GM12801 (cell line): ENCODE data around the gene BTD.

Experiments used
- CTCF ChIP-seq: IDR thresholded peaks from one replicate; pipeline ENCODE4 v1.5.1; 2011; ENCODE audit warnings: control low read depth; ENCODE audit not compliant: insufficient read length; ENCODE audit errors: extremely low read depth

Gene BTD, protein sequence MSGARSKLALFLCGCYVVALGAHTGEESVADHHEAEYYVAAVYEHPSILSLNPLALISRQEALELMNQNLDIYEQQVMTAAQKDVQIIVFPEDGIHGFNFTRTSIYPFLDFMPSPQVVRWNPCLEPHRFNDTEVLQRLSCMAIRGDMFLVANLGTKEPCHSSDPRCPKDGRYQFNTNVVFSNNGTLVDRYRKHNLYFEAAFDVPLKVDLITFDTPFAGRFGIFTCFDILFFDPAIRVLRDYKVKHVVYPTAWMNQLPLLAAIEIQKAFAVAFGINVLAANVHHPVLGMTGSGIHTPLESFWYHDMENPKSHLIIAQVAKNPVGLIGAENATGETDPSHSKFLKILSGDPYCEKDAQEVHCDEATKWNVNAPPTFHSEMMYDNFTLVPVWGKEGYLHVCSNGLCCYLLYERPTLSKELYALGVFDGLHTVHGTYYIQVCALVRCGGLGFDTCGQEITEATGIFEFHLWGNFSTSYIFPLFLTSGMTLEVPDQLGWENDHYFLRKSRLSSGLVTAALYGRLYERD

GRCh38 chr3:15601399-15602145, at the start of gene BTD, which contains the start of gene HACL1:
TSS of gene BTD (plus strand) at chr3:15601745. CDS start at chr3:15635440, 33,695 bp downstream.
TSS of gene HACL1 (minus strand) at chr3:15601569. CDS start at chr3:15601463, 106 bp downstream.
- TF ChIP-seq CTCF: no peak

- TF ChIP-seq CTCF: no peak
These were observed 49.6 kb upstream of the BTD start for GRCh38 chr3:15551902-15552301.

DNA sequence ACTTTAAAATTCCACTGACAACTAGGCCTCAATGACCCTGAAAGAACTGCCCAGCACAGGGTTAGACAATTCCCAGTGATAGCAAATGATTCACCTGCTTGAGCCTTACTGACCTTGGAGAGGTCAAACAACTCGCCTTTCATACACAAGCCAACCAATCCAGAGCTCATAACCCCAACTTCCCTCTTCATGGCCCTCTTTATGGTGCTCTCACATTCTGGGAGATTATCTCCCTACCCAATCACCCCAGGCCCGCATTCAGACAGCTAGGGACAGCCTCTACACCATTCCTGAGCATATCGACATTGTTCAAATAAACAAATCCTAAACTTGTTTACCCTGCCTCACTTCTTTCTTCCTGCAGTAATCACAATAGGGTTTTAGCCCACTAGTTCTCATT, 47.8 kb upstream of the BTD start:
- no peak for TF ChIP-seq CTCF

GRCh38 chr3:15556512-15556911, 45.0 kb upstream of the BTD start:
- TF ChIP-seq CTCF: no peak

DNA sequence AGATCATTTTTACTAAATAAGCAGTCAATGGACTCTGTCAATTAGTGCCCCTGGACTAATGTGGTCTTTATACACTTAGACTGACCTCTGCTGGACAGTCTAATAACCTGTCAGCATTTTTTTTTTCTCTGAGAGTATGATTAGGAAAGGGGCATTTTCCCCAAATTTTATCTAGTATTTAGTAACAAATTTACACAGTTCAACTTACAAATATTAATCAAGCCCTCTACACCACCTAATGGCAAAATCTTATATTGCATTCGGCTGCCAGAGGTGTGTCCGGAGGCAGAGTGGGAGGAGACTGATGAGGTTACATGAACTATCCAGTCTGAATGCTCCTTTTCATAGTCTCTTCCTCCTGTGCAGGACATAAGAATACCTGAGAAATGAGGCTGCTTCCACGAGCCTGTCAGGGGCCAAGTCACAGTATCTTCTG, 44.0 kb upstream of the BTD start:
- peak; percentile 11 for TF ChIP-seq CTCF

- TF ChIP-seq CTCF: no peak
These were observed 43.0 kb upstream of the BTD start for GRCh38 chr3:15558581-15558980.

GRCh38 chr3:15562560-15562959, 39.0 kb upstream of the BTD start:
- no peak for TF ChIP-seq CTCF
